ENCODE results near the gene MRM2.

The MRM2 gene

DNA sequence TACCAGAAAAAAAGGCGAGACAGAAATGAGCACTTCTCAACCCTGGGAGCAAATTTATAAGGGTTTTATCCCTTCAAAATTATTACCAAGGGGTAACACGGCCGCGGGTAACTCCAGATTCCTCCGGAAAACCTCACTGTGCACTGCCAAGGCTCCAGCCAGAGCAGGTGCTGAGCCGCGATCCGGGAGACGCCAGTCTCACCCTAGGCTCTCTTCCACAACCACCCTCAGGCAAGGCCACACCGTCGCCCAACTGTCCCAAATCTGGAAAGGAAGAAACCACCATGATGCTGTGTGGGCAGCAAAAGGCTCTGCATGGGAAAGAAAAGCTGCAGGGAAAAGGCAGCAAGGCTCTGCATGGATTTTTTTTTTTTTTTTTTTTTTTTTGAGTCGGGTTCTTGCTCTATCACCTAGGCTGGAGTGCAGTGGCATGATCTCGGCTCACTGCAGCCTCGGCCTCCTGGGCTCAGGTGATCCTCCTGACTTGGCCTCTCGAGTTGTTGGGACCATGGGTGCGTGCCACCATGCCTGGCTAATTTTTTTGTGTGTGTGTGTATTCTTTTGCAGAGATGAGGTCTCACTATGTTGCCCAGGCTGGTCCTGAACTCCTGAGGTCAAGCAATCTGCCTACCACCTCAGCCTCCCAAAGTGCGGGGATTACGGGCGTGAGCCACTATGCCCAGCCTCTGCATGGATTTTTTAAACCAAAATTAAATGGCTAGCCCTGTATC, 48.3 kb downstream of the MRM2 start:
- Histone ChIP-seq H3K36me3 (replicated peaks) (peaks cover 3% of the 10 kb centered on the region), H3K27me3 (replicated peaks) (no peaks in the 10 kb centered on the region), H3K27ac (no peak overlapping the region), H3K4me3 (ENCODE audit: low read depth, low read length) (no peak overlapping the region)
- no peak for DNase-seq
- TF ChIP-seq, protein P1, sequence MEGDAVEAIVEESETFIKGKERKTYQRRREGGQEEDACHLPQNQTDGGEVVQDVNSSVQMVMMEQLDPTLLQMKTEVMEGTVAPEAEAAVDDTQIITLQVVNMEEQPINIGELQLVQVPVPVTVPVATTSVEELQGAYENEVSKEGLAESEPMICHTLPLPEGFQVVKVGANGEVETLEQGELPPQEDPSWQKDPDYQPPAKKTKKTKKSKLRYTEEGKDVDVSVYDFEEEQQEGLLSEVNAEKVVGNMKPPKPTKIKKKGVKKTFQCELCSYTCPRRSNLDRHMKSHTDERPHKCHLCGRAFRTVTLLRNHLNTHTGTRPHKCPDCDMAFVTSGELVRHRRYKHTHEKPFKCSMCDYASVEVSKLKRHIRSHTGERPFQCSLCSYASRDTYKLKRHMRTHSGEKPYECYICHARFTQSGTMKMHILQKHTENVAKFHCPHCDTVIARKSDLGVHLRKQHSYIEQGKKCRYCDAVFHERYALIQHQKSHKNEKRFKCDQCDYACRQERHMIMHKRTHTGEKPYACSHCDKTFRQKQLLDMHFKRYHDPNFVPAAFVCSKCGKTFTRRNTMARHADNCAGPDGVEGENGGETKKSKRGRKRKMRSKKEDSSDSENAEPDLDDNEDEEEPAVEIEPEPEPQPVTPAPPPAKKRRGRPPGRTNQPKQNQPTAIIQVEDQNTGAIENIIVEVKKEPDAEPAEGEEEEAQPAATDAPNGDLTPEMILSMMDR (IDR thresholded peaks at IDR 0.05; ENCODE audit: low read depth, low read length, missing control alignments): no peak
- in situ Hi-C loops (cut with HindIII; ENCODE audit: low pct_ligation_motif_present, low sequenced_read_pairs): no loop called here

DNA sequence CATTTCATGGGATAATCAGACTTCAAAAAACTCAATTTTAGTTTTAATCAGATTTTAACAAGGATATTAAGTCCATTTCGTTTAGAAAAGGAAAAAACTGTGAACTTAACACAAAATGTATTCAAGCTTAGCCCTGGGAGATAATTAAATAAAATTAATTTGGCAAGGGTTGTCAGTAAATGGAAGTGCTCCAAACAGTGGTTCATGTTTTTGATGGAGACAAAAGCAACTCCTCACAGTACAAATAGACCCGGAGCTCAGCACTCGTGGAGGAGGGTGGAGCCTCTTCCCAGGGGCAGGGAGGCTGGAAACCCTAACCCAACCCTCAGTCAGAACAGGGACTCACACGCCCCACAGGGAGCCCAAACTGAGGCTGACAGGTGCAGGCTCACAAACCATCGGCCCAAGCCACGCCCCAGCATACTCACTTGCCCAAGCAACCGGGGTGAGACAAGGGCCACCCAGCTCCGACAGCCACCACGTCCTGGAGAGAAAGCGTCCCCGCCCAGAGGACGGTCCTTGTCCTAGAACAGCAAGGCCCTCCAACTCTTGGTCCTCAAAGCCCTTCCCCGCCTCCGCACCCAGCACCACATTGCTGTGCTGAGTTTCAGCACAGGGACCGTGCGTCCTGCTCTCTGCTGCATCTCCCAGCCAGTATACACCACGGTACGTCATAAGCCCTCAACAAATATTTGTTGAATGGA, 49.0 kb downstream of the MRM2 start:
- no peak overlapping the region for H3K27ac ChIP-seq
- no peak for DNase-seq
- H3K4me3 ChIP-seq (ENCODE audit: low read depth, low read length): no peak overlapping the region
- H3K36me3 ChIP-seq (replicated peaks): peaks cover 3% of the 10 kb centered on the region
- in situ Hi-C loops (cut with HindIII; ENCODE audit: low pct_ligation_motif_present, low sequenced_read_pairs): no loop called here
- no peaks in the 10 kb centered on the region for H3K27me3 ChIP-seq (replicated peaks)
- TF ChIP-seq, protein P1 (IDR thresholded peaks at IDR 0.05; ENCODE audit: low read depth, low read length, missing control alignments): no peak

DNA sequence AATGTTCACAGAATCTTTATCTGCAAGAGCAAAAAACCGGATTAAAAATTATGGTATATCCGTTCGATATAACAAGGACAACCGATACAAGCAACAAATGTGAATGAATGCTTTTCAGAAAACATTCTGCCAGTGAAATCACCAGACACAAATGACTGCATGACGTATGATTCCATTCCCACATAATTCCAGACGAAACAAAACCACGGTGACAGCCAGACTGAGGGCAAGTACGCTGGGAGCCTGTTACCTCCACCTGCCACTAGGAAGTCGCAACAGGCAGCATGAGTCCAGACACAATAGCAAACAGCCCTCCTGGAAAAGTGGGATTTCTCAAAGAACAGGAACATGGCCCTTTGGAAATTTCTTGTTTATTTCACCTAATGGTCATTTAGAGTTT, 51.0 kb downstream of the MRM2 start:
- Histone ChIP-seq H3K36me3 (replicated peaks) (no peaks in the 10 kb centered on the region), H3K27me3 (replicated peaks) (no peaks in the 10 kb centered on the region), H3K27ac (no peak overlapping the region), H3K4me3 (ENCODE audit: low read depth, low read length) (no peak overlapping the region)
- no peak for DNase-seq
- TF ChIP-seq, protein P1 (IDR thresholded peaks at IDR 0.05; ENCODE audit: low read depth, low read length, missing control alignments): peak; percentile 17
- in situ Hi-C loops (cut with HindIII; ENCODE audit: low pct_ligation_motif_present, low sequenced_read_pairs): no loop called here

DNA sequence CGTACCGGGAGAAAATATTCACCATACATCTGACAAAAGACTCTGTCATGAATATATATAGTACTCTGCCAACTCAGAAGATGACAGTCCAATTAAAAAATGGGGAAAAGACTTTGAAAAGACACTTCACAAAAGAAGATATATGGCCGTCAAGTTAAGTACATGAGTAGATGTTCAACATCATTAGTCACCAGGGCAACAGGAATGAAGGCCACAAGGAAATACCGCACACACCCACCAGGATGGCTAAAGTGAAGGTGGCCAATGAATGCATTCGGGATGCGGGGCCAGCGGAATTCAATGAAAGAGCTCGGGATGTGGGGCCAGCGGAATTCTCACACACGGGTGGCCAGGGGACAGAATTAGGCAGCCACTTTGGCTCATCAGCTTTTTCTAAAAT, 51.5 kb downstream of the MRM2 start:
- no peak overlapping the region for H3K4me3 ChIP-seq (ENCODE audit: low read depth, low read length)
- TF ChIP-seq, protein P1 (IDR thresholded peaks at IDR 0.05; ENCODE audit: low read depth, low read length, missing control alignments): no peak
- no peaks in the 10 kb centered on the region for H3K36me3 ChIP-seq (replicated peaks)
- in situ Hi-C loops (cut with HindIII; ENCODE audit: low pct_ligation_motif_present, low sequenced_read_pairs): no loop called here
- no peak overlapping the region for H3K27ac ChIP-seq
- no peaks in the 10 kb centered on the region for H3K27me3 ChIP-seq (replicated peaks)
- DNase-seq: no peak

- in situ Hi-C loops (cut with HindIII; ENCODE audit: low pct_ligation_motif_present, low sequenced_read_pairs): no loop called here
- TF ChIP-seq, protein P1 (IDR thresholded peaks at IDR 0.05; ENCODE audit: low read depth, low read length, missing control alignments): no peak
Measured at GRCh38 chr7:2186166-2186565, 55.8 kb downstream of the MRM2 start.

More at GRCh38 chr7:2186166-2186565, 55.8 kb downstream of the MRM2 start:
- H3K27ac ChIP-seq: no peak overlapping the region
- H3K27me3 ChIP-seq (replicated peaks): no peaks in the 10 kb centered on the region
- no peak overlapping the region for H3K4me3 ChIP-seq (ENCODE audit: low read depth, low read length)
- no peak for DNase-seq
- H3K36me3 ChIP-seq (replicated peaks): no peaks in the 10 kb centered on the region
